OCI-LY7 (cell line): Measurements from ENCODE around the gene MYOCD. TPM values are rescaled to one million over a fixed set of nuclear protein-coding genes. Genes with fewer than 3 reads are reported as not detected.

Experiments used
- BruUV-seq: library from RNA; stranded (reverse); fragments of 400-500 nt; replicated peaks from 2 replicates; lab custom pipeline; 2021; lab: Mats Ljungman, UMichigan
- CTCF ChIA-PET: fragments of 300-600 bp; sonication (Branson Sonifier 250); formaldehyde crosslinking; loops from one replicate; lab custom pipeline; 2022; ENCODE audit warnings: antibody characterized with exemption; ENCODE audit not compliant: unreplicated experiment; lab: Charles Lee
- POLR2A ChIA-PET: fragments of 300-600 bp; sonication (Branson Sonifier 250); formaldehyde crosslinking; loops from one replicate; lab custom pipeline; 2022; ENCODE audit warnings: antibody characterized with exemption; lab: Charles Lee
- DNase-seq: peaks from one replicate; pipeline ENCODE4 v3.0.0-alpha.2; 2015; ENCODE audit warnings: low spot score
- H2AFZ ChIP-seq: fragments of 200-600 bp; sonication (generic), shearing (Covaris generic); 2 replicates; pipeline ENCODE4 v1.6.1; 2014; ENCODE audit warnings: mild to moderate bottlenecking, antibody characterized with exemption, low read length, moderate library complexity
- H3K27ac ChIP-seq: fragments of 200-600 bp; sonication (generic); 2 replicates; pipeline ENCODE4 v1.5.1; 2014; ENCODE audit warnings: mixed run types, low read depth, mild to moderate bottlenecking, moderate library complexity, low read length, inconsistent platforms; ENCODE audit not compliant: poor library complexity, severe bottlenecking
- H3K36me3 ChIP-seq: fragments of 200-600 bp; sonication (generic); 2 replicates; pipeline ENCODE4 v1.6.1; 2014; ENCODE audit warnings: mild to moderate bottlenecking, antibody characterized with exemption, low read length, moderate library complexity, mixed read lengths; ENCODE audit not compliant: insufficient read depth
- H3K4me1 ChIP-seq: fragments of 200-600 bp; sonication (generic); 2 replicates; pipeline ENCODE4 v1.5.1; 2014; ENCODE audit warnings: mild to moderate bottlenecking, low read length; ENCODE audit not compliant: insufficient read depth, poor library complexity, severe bottlenecking
- H3K4me2 ChIP-seq: fragments of 200-600 bp; sonication (generic); 2 replicates; pipeline ENCODE4 v1.6.1; 2014; ENCODE audit warnings: mild to moderate bottlenecking, low read length
- H3K4me3 ChIP-seq: fragments of 200-600 bp; sonication (generic); 2 replicates; pipeline ENCODE4 v1.5.1; 2014; ENCODE audit warnings: mild to moderate bottlenecking, low read depth, low read length; ENCODE audit not compliant: poor library complexity, severe bottlenecking
- H3K79me2 ChIP-seq: fragments of 200-600 bp; sonication (generic); 2 replicates; pipeline ENCODE4 v1.6.1; 2016; ENCODE audit warnings: low read depth, mild to moderate bottlenecking, low read length, moderate library complexity, mixed read lengths; ENCODE audit not compliant: insufficient read depth
- H3K9me2 ChIP-seq: fragments of 200-600 bp; sonication (generic); 2 replicates; pipeline ENCODE4 v1.6.1; 2016; ENCODE audit warnings: mild to moderate bottlenecking, low read length, mixed read lengths; ENCODE audit not compliant: insufficient read depth
- H3K9me3 ChIP-seq: fragments of 200-600 bp; sonication (generic); 2 replicates; pipeline ENCODE4 v1.6.1; 2014; ENCODE audit warnings: mild to moderate bottlenecking, mixed run types, low read length, mixed read lengths
- H4K20me1 ChIP-seq: fragments of 200-600 bp; sonication (generic); 2 replicates; pipeline ENCODE4 v1.6.1; 2014; ENCODE audit warnings: mild to moderate bottlenecking, antibody characterized with exemption, low read length, moderate library complexity, mixed read lengths; ENCODE audit not compliant: insufficient read depth
- CTCF ChIP-seq: fragments of 200-600 bp; sonication (generic); conservative IDR thresholded peaks from 2 replicates; pipeline ENCODE4 v1.5.1; 2014; ENCODE audit warnings: mild to moderate bottlenecking, antibody characterized with exemption, low read length, moderate library complexity, mixed read lengths
- EZH2phosphoT487 ChIP-seq: fragments of 200-600 bp; sonication (generic); IDR thresholded peaks from 2 replicates; pipeline ENCODE4 v1.6.1; 2018; ENCODE audit warnings: low read depth, borderline replicate concordance, mild to moderate bottlenecking, mixed run types, antibody characterized with exemption, low read length, moderate library complexity, mixed read lengths
- intact Hi-C: fragments of 100-400 bp; cut with micrococcal nuclease; formaldehyde crosslinking; loops from one replicate; pipeline ENCODE4 v1.10.0; 2022; ENCODE audit not compliant: unreplicated experiment
- total RNA-seq, 2 experiments: library from RNA; depleted of rRNA in 1 of 2; stranded (reverse); fragments of >200 nt in 1 of 2; shearing (Covaris generic) in 1 of 2; gene quantifications; 2 replicates each; pipeline ENCODE4 v1.2.3, GENCODE V29; 2014 to 2022

MYOCD gene
- total RNA-seq, 2 experiments from 2014 or later: not detected

GRCh38 chr17:12709063-12709462 lies 43.4 kb downstream of the MYOCD start:
- Histone ChIP-seq H3K36me3 (no peaks in the 10 kb centered on the region), H3K9me3 (no peaks in the 10 kb centered on the region), H4K20me1 (no peaks in the 10 kb centered on the region), H3K27ac (no peak overlapping the region), H3K9me2 (no peaks in the 10 kb centered on the region), H3K79me2 (no peaks in the 10 kb centered on the region), H3K4me2 (no peak overlapping the region), H3K4me3 (no peak overlapping the region), H3K4me1 (no peaks in the 10 kb centered on the region), H2AFZ (no peak overlapping the region)
- ChIA-PET CTCF (no interaction called here), POLR2A (no interaction called here)
- intact Hi-C loops: no loop called here
- TF ChIP-seq EZH2phosphoT487: no peak
- no peak for TF ChIP-seq CTCF
- DNase-seq: no peak
- no TSS peak for BruUV-seq

- Histone ChIP-seq H3K9me2 (no peaks in the 10 kb centered on the region), H3K79me2 (no peaks in the 10 kb centered on the region), H3K9me3 (no peaks in the 10 kb centered on the region), H3K36me3 (no peaks in the 10 kb centered on the region), H3K4me3 (no peak overlapping the region), H3K4me1 (no peaks in the 10 kb centered on the region), H3K27ac (no peak overlapping the region), H4K20me1 (no peaks in the 10 kb centered on the region), H2AFZ (no peak overlapping the region), H3K4me2 (no peak overlapping the region)
- ChIA-PET POLR2A (no interaction called here), CTCF (no interaction called here)
- TF ChIP-seq EZH2phosphoT487 (no peak), CTCF (no peak)
- intact Hi-C loops: loop anchor here (10.0 kb wide), 1 partner anchor 52 kb away; no protein-coding TSS in a partner anchor
- no peak for DNase-seq
- BruUV-seq: no TSS peak
Measured at GRCh38 chr17:12712415-12712814, 46.7 kb downstream of the MYOCD start.

DNA sequence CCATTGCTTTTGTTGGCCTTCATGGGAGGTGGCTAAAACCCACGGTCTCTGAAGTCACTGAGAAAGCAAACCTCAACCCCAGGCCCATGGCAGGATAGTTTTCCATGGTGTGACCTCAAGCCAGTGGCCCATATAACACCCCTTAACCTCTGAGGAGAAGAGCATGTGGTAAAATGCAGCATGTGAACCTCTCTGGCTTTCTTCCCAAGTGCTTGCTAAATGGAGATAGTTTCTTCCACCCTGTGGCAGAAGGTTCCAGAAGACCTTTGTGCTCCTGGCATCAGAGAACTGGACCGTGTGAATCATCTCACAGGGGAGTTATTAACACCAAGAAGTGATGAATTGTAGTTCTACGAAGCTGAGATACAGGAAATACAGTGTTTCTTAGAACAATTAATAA lies 47.3 kb downstream of the MYOCD start:
- TF ChIP-seq CTCF (no peak), EZH2phosphoT487 (no peak)
- no peak for DNase-seq
- no peak overlapping the region for H3K4me2 ChIP-seq
- POLR2A ChIA-PET: no interaction called here
- H3K9me3 ChIP-seq: no peaks in the 10 kb centered on the region
- no peak overlapping the region for H2AFZ ChIP-seq
- no peak overlapping the region for H3K27ac ChIP-seq
- intact Hi-C loops: loop anchor here (10.0 kb wide), 1 partner anchor 52 kb away; no protein-coding TSS in a partner anchor
- no peaks in the 10 kb centered on the region for H3K36me3 ChIP-seq
- H4K20me1 ChIP-seq: no peaks in the 10 kb centered on the region
- CTCF ChIA-PET: no interaction called here
- H3K4me1 ChIP-seq: no peaks in the 10 kb centered on the region
- no peaks in the 10 kb centered on the region for H3K79me2 ChIP-seq
- H3K9me2 ChIP-seq: no peaks in the 10 kb centered on the region
- BruUV-seq: no TSS peak
- H3K4me3 ChIP-seq: no peak overlapping the region
